ENCODE data around the gene APRT.
"Not testable (repeated sequence)": the region's sequence is repeated elsewhere in the genome, so short reads cannot be mapped to it uniquely, and the experiment has no call there.

Gene APRT

GRCh38 chr16:88806491-88807111 is 5.1 kb downstream of the APRT start:
- no peak for DNase-seq

DNA sequence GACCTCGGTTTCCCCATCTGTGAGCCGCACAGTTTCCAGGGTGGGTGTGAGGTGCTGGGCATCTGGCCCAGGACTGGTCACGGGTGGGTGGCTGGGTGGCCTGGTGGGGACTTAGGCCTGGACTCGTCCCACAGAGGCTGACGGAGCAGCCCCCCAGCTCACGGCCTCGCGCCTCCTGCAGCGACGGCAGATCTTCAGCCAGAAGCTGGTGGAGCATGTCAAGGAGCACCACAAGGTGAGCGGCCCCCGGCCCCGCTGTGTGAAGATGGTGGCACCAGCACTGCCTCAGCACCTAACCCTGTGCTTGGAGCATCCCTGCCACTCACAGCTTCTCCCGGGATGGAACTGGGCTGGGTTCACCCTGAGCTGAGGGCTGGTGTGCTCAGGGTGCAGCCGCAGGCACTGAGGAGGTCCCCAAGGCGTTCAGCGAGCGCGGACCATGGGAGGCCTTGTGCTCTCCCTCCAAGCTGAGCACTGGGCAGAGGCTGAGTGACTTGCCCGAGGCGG is 5.8 kb downstream of the APRT start:
- DNase-seq = no peak

- DNase-seq = no peak
Observed at GRCh38 chr16:88805340-88805715, 6.4 kb downstream of the APRT start.

- peak; percentile 49 for DNase-seq
Observed at GRCh38 chr16:88804552-88805339, 7.0 kb downstream of the APRT start.

GRCh38 chr16:88804173-88804551 is 7.6 kb downstream of the APRT start:
- DNase-seq = no peak

DNA sequence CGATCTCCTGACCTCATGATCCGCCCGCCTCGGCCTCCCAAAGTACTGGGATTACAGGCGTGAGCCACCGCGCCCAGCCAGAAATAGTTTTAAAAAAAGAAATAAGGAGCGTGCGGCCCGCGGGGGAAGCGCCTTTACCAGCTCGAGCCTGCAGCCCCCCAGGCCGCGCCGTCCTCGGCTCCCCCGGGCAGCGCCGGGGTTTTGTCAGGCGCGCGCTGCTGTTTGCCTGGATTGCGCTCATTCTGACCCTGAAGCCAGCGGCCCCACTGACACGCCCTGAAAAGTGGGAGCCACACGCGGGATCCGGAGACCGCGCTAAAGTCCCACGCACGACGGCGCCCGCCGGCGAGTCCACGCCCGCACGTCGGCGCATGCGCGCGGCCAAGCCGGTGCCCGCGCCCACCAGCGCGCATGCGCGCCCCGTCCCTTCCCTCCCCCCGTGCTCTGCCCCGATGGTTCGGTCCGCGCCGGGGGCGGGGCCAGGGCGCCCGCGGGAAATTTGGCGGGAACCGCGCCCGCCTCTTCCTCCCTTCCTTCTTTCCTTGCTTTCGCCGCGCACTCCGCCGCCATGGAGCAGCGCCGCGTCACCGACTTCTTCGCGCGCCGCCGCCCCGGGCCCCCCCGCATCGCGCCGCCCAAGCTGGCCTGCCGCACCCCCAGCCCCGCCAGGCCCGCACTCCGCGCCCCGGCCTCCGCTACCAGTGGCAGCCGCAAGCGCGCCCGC is 8.3 kb downstream of the APRT start, which contains the start of gene CDT1:
CDT1 (plus strand) TSS at position 526 of the 724 bp plus-strand sequence; CDS start at position 569, 43 bp downstream.
- no peak for DNase-seq

GRCh38 chr16:88800277-88800592 is 11.5 kb downstream of the APRT start:
- no peak for DNase-seq

- DNase-seq = no peak
Observed at GRCh38 chr16:88799569-88800276, 12.0 kb downstream of the APRT start.

- DNase-seq = no peak
Observed at GRCh38 chr16:88798772-88799455, 12.8 kb downstream of the APRT start.

GRCh38 chr16:88798073-88798472 is 13.7 kb downstream of the APRT start:
- DNase-seq = no peak

DNA sequence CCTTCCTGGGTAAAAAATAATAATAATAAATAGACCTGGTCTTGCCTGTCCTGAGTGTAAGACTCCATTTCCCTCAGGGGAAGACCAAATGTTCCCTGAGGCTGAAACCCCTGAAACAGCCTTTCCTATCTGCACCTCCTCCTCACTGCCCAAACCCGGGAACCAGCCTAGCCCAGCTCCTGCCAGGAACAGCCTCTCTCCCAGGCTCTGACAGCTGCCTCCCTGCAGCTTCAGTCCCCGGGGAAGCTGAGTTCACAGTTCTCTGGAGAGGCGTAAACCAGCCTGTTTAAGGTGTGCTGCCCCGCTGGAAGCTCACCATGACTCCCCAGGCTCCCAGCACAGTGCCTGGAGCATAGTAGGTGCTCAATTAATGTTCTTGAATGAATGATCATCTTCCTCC is 15.4 kb downstream of the APRT start:
- no peak for DNase-seq

DNA sequence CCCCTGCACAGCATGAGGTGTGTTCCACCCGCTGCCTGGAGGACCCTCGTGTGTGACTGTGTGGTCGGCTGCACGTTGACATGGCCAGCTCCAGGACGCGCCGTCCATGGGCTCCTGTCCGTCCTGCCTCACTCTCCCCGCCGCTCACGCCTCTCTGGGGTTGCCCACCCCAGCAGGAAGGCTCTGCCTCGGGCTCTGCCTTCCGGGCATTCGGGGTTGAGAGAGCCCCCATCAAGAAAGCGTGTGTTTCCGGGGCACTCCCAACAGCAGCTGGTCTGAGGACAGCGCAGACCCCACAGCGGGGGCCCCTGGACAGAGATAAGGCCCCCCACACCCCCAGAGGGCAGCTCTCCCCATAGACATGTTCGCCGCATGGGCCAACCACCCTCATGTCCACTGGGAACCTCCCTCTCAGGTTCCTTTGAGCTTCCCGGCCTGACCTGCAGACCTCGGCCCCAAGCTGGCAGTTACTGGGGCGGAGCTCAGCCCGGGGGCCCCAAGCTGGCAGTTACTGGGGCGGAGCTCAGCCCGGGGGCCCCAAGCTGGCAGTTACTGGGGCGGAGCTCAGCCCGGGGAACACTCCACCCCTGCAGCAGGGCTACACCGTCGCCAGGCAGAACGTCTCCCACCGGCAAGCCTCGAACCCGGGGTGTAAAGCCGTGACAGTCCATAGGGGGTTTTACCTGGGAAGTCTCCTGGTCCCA is 18.3 kb downstream of the APRT start:
- DNase-seq = no peak

DNA sequence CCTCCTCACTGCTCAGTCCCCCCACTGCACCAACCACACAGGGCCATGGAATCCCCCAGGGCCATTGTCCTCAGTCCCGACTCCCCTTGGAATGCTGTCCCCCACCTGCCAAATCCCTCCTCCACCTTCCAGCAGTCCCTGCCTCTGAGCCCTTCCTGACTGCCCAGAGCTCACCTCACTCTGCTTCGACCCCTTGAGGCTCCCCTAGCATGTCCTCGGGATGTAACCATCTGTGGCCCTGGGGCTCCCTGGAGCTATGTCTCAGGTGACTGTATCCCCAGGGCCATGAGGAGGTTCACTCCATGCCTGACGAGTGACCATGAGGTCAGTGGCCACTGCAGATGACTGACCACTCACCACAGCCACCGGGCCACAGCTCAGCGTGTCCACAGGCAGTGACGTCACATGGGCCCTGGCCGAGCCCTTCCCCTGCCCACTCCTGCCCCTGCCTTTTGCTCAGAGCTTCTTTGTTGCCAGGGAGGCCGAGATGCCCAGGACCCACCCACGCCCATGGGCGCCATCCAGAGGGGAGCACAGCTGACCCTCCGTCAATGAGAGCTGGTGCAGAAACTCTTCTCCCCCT is 19.0 kb downstream of the APRT start:
- no peak for DNase-seq

GRCh38 chr16:88792078-88792550 is 19.6 kb downstream of the APRT start:
- DNase-seq = no peak

- no peak for DNase-seq
Observed at GRCh38 chr16:88790312-88791211, 21.2 kb downstream of the APRT start.

DNA sequence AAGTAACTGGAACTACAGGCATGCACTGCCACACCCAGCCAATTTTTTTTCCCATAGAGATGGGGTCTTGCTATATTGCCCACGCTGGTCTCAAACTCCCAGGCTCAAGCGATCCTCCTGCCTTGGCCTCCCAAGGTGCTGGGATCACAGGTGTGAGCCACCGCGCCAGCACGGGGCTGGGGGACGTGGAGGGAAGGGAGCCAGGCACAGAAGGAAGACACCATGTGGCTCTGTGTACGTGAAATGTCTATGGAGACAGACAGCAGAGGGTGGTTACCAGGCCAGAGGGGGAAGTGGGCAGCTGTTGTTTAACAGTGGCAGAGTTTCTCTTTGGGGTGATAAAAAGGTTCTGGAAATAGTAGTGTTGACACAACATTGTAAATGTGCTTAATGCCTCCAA is 22.1 kb downstream of the APRT start:
- DNase-seq = no peak

DNA sequence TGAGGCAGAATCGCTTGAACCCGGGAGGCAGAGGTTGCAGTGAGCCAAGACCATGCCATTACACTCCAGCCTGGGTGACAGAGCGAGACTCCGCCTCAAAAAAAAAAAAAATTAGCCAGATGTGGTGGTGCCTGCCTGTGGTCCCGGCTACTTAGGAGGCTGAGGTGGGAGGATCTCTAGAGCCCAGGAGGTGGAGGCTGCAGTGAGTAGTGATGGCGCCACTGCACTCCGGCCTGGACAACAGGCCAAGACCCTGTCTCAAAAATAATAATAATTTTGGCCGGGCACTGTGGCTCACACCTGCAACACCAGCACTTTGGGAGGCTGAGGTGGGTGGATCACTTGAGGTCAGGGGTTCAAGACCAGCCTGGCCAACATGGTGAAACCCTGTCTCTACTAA is 23.0 kb downstream of the APRT start:
- not testable (repeated sequence) for DNase-seq

DNA sequence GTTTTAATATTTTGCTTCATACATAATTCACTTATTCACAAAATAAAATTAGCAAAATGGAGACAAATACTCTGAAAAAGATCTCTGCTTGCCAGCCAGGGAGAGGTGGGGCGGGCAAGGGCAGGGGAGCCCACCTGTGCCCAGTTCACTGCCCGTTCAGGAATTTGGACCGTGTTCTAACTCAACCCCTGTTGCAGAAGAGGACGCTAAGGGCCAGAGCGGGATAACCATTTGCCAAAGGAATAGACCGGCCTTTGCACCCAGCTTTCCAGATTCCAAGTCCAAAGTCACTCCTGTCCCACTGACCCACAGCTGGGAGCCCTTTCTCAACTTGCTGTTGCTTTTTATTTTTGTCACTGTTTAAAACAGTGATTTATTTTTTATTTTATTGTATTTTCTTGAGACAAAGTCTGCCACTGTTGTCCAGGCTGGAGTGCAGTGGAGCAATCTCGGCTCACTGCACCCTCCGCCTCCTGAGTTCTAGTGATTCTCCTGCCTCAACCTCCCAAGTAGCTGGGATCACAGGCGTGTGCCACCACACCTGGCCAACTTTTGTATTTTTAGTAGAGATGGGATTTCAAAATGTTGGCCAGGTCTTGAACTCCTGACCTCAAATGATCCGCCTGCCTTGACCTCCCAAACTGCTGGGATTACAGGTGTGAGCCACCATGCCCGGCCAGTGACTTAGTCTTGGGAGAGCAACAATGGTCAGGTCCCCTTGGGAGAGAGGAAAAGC is 24.0 kb downstream of the APRT start:
- no peak for DNase-seq

DNA sequence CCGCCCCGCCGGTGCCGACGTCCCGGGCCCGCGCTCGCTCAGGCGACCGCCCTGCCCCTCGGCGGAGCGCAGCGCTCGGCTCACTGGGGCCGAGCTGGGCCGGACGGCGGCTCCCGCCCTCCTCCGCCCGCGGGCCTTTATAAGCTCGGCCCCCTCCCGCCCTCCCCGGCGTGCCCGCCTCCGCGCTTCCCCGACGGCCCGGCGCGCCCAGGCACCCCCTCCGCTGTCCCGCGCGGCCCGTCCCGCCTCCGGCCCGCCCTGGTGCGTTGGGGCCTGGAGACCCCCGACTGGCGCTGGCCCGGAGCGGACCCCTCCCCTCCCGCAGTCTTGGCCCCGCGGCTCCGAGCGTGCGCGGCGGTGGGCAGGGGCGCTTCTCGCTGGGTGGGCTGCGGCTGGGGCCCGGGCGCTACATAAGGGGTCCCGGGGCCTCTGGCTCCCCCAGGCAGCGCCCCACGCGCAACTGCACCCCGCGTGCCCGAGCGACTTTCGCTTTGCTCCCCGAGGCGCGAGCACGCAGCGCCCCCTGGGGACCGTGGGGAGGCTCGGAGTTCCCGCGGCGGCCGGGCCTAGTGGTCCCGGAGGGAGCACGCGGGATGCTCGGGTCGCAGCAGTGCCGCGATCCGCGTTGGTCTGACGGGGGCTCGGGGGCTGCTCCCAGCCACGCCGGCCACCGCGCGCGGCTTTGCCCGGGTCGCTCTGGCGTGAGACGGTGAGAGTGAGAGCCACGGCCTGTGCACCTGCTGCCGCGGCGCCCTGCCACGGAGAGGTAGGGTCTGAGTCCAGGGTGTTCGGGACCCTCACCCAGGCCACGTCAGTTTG is 26.4 kb downstream of the APRT start, which contains the start of gene PIEZO1:
PIEZO1 (minus strand) TSS at position 115 of the 819 bp plus-strand sequence. CDS start 256 bp downstream, outside the sequence.
- DNase-seq = no peak
